ENCODE results near the gene RORC. TPM values are rescaled to one million over a fixed set of nuclear protein-coding genes. Genes with fewer than 3 reads are reported as not detected.

Gene RORC
- total RNA-seq, 1 donor from 2014 or later, result not detected

DNA sequence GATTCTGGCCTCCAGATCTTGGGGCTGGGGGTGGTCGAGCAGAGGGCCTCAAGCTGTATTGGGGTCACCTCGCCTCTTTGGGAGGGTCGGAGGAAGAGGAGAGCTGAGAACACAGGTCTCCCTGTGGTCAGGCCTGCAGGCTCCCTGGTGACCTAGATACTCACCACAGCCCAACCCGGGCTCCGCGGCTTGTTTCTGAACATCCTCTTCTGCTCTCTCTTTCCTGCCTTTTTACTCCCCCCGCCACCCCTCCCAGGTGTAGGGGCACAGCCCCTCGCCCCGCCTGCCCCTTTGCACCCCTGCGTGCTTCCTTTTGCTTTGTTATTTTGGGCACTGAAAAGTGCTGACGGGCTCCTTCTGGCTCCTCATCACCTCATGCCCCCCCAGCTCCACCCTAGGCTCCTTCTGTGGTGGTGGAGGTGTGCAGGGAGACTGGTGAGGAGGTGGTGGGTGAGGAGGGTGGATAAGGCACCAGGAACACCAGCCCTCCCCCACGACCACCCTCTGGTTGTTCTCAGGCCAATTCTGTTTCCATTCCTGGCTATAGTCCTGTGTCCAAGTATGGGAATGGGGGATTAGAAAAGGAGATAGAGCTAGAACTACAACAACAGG is 15.8 kb downstream of the RORC start:
- Histone ChIP-seq H3K27me3 (ENCODE audit: insufficient read depth, low read length) (peaks cover 20% of the 10 kb centered on the region), H2AFZ (ENCODE audit: low read depth, low read length) (no peak overlapping the region), H3K79me2 (ENCODE audit: insufficient read depth, low read length) (no peaks in the 10 kb centered on the region), H3K36me3 (ENCODE audit: insufficient read depth, low read length) (no peaks in the 10 kb centered on the region), H3K4me2 (ENCODE audit: low read length) (no peak overlapping the region), H3K4me3 (ENCODE audit: insufficient read depth, low read depth, low read length) (no peak overlapping the region), H3K27ac (ENCODE audit: low read depth, low read length) (no peak overlapping the region), H3K9ac (ENCODE audit: low read length) (no peak overlapping the region), H4K20me1 (ENCODE audit: insufficient read depth, low read length) (no peaks in the 10 kb centered on the region), H3K9me3 (ENCODE audit: insufficient read depth, low read depth, low read length) (no peaks in the 10 kb centered on the region), H3K4me1 (ENCODE audit: insufficient read depth, low read length) (no peaks in the 10 kb centered on the region)
- Mint-ChIP-seq H3K4me3 (ENCODE audit: unreplicated experiment) (no peak overlapping the region), H3K4me1 (ENCODE audit: low read depth, unreplicated experiment) (peaks cover 6% of the 10 kb centered on the region), H3K27me3 (ENCODE audit: low read depth, unreplicated experiment) (peaks cover 72% of the 10 kb centered on the region), H3K9me3 (ENCODE audit: unreplicated experiment) (peaks cover 1% of the 10 kb centered on the region), H3K36me3 (ENCODE audit: low read depth, unreplicated experiment) (peaks cover 2% of the 10 kb centered on the region), H3K27ac (ENCODE audit: unreplicated experiment) (no peak overlapping the region)
- DNase-seq (ENCODE audit: low read depth), result no peak
- FAIRE-seq, result no peak
- TF ChIP-seq, protein P1, sequence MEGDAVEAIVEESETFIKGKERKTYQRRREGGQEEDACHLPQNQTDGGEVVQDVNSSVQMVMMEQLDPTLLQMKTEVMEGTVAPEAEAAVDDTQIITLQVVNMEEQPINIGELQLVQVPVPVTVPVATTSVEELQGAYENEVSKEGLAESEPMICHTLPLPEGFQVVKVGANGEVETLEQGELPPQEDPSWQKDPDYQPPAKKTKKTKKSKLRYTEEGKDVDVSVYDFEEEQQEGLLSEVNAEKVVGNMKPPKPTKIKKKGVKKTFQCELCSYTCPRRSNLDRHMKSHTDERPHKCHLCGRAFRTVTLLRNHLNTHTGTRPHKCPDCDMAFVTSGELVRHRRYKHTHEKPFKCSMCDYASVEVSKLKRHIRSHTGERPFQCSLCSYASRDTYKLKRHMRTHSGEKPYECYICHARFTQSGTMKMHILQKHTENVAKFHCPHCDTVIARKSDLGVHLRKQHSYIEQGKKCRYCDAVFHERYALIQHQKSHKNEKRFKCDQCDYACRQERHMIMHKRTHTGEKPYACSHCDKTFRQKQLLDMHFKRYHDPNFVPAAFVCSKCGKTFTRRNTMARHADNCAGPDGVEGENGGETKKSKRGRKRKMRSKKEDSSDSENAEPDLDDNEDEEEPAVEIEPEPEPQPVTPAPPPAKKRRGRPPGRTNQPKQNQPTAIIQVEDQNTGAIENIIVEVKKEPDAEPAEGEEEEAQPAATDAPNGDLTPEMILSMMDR (IDR thresholded peaks at IDR 0.05; ENCODE audit: insufficient read depth, low read depth, low read length), result no peak
- no peak for TF ChIP-seq EZH2 (IDR thresholded peaks at IDR 0.05; ENCODE audit: insufficient read depth, low read length)

DNA sequence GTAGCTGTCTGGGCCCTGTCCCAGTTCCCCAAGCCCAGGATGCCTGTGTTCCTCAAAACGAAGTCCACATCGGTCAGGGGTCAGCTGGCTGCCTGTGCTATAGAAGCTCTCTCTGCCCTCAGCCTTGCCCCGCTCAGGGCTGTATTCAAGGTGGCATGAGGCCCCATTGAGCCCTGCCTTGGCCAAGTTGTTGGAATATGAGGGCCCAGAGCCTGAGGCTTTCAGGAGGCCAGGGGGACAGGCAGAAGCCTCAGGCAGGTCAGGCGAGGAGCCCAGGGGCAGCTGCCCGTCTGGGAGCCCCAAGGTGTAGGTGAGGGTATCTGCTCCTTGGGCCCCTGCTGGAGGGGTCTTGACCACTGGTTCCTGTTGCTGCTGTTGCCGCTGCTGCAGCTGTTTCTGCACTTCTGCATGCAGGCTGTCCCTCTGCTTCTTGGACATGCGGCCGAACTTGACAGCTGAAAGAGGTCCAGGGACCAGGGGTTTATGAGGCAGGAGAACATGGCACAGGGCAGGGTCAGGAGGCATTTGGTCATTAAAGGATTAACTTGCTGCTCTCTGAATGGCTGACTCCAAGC is 16.5 kb downstream of the RORC start:
- Mint-ChIP-seq H3K36me3 (ENCODE audit: low read depth, unreplicated experiment) (no peaks in the 10 kb centered on the region), H3K9me3 (ENCODE audit: unreplicated experiment) (peaks cover 1% of the 10 kb centered on the region), H3K4me1 (ENCODE audit: low read depth, unreplicated experiment) (peaks cover 8% of the 10 kb centered on the region), H3K27me3 (ENCODE audit: low read depth, unreplicated experiment) (peaks cover 67% of the 10 kb centered on the region), H3K27ac (ENCODE audit: unreplicated experiment) (no peak overlapping the region), H3K4me3 (ENCODE audit: unreplicated experiment) (no peak overlapping the region)
- Histone ChIP-seq H3K4me3 (ENCODE audit: insufficient read depth, low read depth, low read length) (no peak overlapping the region), H3K4me1 (ENCODE audit: insufficient read depth, low read length) (no peaks in the 10 kb centered on the region), H3K79me2 (ENCODE audit: insufficient read depth, low read length) (no peaks in the 10 kb centered on the region), H3K36me3 (ENCODE audit: insufficient read depth, low read length) (no peaks in the 10 kb centered on the region), H3K4me2 (ENCODE audit: low read length) (no peak overlapping the region), H3K27ac (ENCODE audit: low read depth, low read length) (no peak overlapping the region), H2AFZ (ENCODE audit: low read depth, low read length) (no peak overlapping the region), H3K9ac (ENCODE audit: low read length) (no peak overlapping the region), H3K27me3 (ENCODE audit: insufficient read depth, low read length) (peaks cover 20% of the 10 kb centered on the region), H3K9me3 (ENCODE audit: insufficient read depth, low read depth, low read length) (no peaks in the 10 kb centered on the region), H4K20me1 (ENCODE audit: insufficient read depth, low read length) (no peaks in the 10 kb centered on the region)
- TF ChIP-seq EZH2 (IDR thresholded peaks at IDR 0.05; ENCODE audit: insufficient read depth, low read length), result no peak
- TF ChIP-seq, protein P1 (IDR thresholded peaks at IDR 0.05; ENCODE audit: insufficient read depth, low read depth, low read length), result no peak
- FAIRE-seq (no peak), DNase-seq (ENCODE audit: low read depth) (no peak)

- Histone ChIP-seq H4K20me1 (ENCODE audit: insufficient read depth, low read length) (no peaks in the 10 kb centered on the region), H2AFZ (ENCODE audit: low read depth, low read length) (no peak overlapping the region), H3K9me3 (ENCODE audit: insufficient read depth, low read depth, low read length) (no peaks in the 10 kb centered on the region), H3K4me2 (ENCODE audit: low read length) (no peak overlapping the region), H3K27ac (ENCODE audit: low read depth, low read length) (no peak overlapping the region), H3K4me1 (ENCODE audit: insufficient read depth, low read length) (no peaks in the 10 kb centered on the region), H3K9ac (ENCODE audit: low read length) (no peak overlapping the region), H3K79me2 (ENCODE audit: insufficient read depth, low read length) (no peaks in the 10 kb centered on the region), H3K4me3 (ENCODE audit: insufficient read depth, low read depth, low read length) (no peak overlapping the region), H3K36me3 (ENCODE audit: insufficient read depth, low read length) (no peaks in the 10 kb centered on the region), H3K27me3 (ENCODE audit: insufficient read depth, low read length) (peaks cover 23% of the 10 kb centered on the region)
- FAIRE-seq, result no peak
- TF ChIP-seq, protein P1 (IDR thresholded peaks at IDR 0.05; ENCODE audit: insufficient read depth, low read depth, low read length), result no peak
- TF ChIP-seq EZH2 (IDR thresholded peaks at IDR 0.05; ENCODE audit: insufficient read depth, low read length), result no peak
- H3K4me1 Mint-ChIP-seq (ENCODE audit: low read depth, unreplicated experiment), result peaks cover 11% of the 10 kb centered on the region
- no peak overlapping the region for H3K4me3 Mint-ChIP-seq (ENCODE audit: unreplicated experiment)
- no peaks in the 10 kb centered on the region for H3K36me3 Mint-ChIP-seq (ENCODE audit: low read depth, unreplicated experiment)
- no peak overlapping the region for H3K27ac Mint-ChIP-seq (ENCODE audit: unreplicated experiment)
- DNase-seq (ENCODE audit: low read depth), result no peak
- peaks cover 1% of the 10 kb centered on the region for H3K9me3 Mint-ChIP-seq (ENCODE audit: unreplicated experiment)
- peaks cover 63% of the 10 kb centered on the region for H3K27me3 Mint-ChIP-seq (ENCODE audit: low read depth, unreplicated experiment)
These were observed 17.2 kb downstream of the RORC start for GRCh38 chr1:151814426-151814825.
